Liver (tissue), 9 donors: Measurements from ENCODE around the gene SLC35E3. TPM values are rescaled to one million over a fixed set of nuclear protein-coding genes. Genes with fewer than 3 reads are reported as not detected.

Experiments used
- DNase-seq: peaks from one replicate; pipeline ENCODE4 v3.0.0-alpha.2; 2017; ENCODE audit warnings: low spot score
- H3K27ac ChIP-seq, 2 donors: one replicate each; pipeline ENCODE4 v1.7.0; 2013; ENCODE audit warnings: inconsistent platforms in 2 of 2, low read length in 2 of 2, control low read depth in 1 of 2, low read depth in 1 of 2, mild to moderate bottlenecking in 1 of 2
- H3K27me3 ChIP-seq, 4 donors: one replicate each; pipeline versions ENCODE4 v1.6.1 to v1.7.0; 2013; ENCODE audit warnings: low read length in 3 of 4, inconsistent platforms in 1 of 4, mild to moderate bottlenecking in 1 of 4, moderate library complexity in 1 of 4; ENCODE audit not compliant: control insufficient read depth in 4 of 4, insufficient read depth in 4 of 4
- H3K36me3 ChIP-seq, 4 donors: one replicate each; pipeline versions ENCODE4 v1.6.1 to v1.7.0; 2013; ENCODE audit warnings: low read length in 3 of 4, mild to moderate bottlenecking in 3 of 4, low read depth in 1 of 4, moderate library complexity in 1 of 4; ENCODE audit not compliant: control insufficient read depth in 4 of 4, insufficient read depth in 3 of 4
- H3K4me1 ChIP-seq, 4 donors: one replicate each; pipeline versions ENCODE4 v1.6.1 to v1.7.0; 2013; ENCODE audit warnings: low read length in 3 of 4, mild to moderate bottlenecking in 3 of 4, moderate library complexity in 1 of 4; ENCODE audit not compliant: control insufficient read depth in 4 of 4, insufficient read depth in 4 of 4
- H3K4me3 ChIP-seq, 3 donors: one replicate each; pipeline versions ENCODE4 v1.6.1 to v1.7.0; 2013; ENCODE audit warnings: low read length in 3 of 3, control low read depth in 1 of 3, low read depth in 1 of 3, mild to moderate bottlenecking in 1 of 3
- H3K9ac ChIP-seq, 2 donors: one replicate each; pipeline ENCODE4 v1.7.0; 2013; ENCODE audit warnings: low read length in 2 of 2, mild to moderate bottlenecking in 2 of 2, moderate library complexity in 2 of 2, control low read depth in 1 of 2, low read depth in 1 of 2
- H3K9me3 ChIP-seq, 4 donors: one replicate each; pipeline versions ENCODE4 v1.6.1 to v1.7.0; 2013; ENCODE audit warnings: low read length in 3 of 4; ENCODE audit not compliant: control insufficient read depth in 4 of 4
- CTCF ChIP-seq: fragments of 150-350 bp; IDR thresholded peaks from 2 replicates; pipeline ENCODE4 v1.5.1; 2017; ENCODE audit warnings: improper control_type of control experiment, low read depth, low read length; ENCODE audit not compliant: missing input control
- EGR1 ChIP-seq, 2 donors: IDR thresholded peaks; 2 replicates each; pipeline ENCODE4 v1.6.1; 2016 to 2018; ENCODE audit warnings: antibody characterized with exemption in 2 of 2, low read depth in 2 of 2
- FOXA1 ChIP-seq: IDR thresholded peaks from 2 replicates; pipeline ENCODE4 v1.6.1; 2016; ENCODE audit warnings: antibody characterized with exemption
- FOXA2 ChIP-seq: IDR thresholded peaks from 2 replicates; pipeline ENCODE4 v1.6.1; 2016; ENCODE audit warnings: antibody characterized with exemption
- GABPA ChIP-seq, 2 donors: IDR thresholded peaks in 1 of 2; conservative IDR thresholded peaks in 1 of 2; 2 replicates each; pipeline ENCODE4 v1.6.1; 2016; ENCODE audit warnings: antibody characterized with exemption in 2 of 2, mild to moderate bottlenecking in 1 of 2, moderate library complexity in 1 of 2
- HNF4A ChIP-seq, 2 donors: conservative IDR thresholded peaks; 2 replicates each; pipeline ENCODE4 v1.6.1; 2016; ENCODE audit warnings: antibody characterized with exemption in 2 of 2, mild to moderate bottlenecking in 2 of 2
- HNF4G ChIP-seq: IDR thresholded peaks from 2 replicates; pipeline ENCODE4 v1.6.1; 2016; ENCODE audit warnings: antibody characterized with exemption
- MAX ChIP-seq: IDR thresholded peaks from 2 replicates; pipeline ENCODE4 v1.6.1; 2016; ENCODE audit warnings: antibody characterized with exemption
- NR2F2 ChIP-seq: IDR thresholded peaks from 2 replicates; pipeline ENCODE4 v1.6.1; 2016; ENCODE audit warnings: antibody characterized with exemption
- RAD21 ChIP-seq, 2 donors: IDR thresholded peaks; 2 replicates each; pipeline ENCODE4 v1.6.1; 2016; ENCODE audit warnings: antibody characterized with exemption in 2 of 2, mild to moderate bottlenecking in 2 of 2
- REST ChIP-seq: IDR thresholded peaks from 2 replicates; pipeline ENCODE4 v1.6.1; 2016; ENCODE audit warnings: antibody characterized with exemption, mild to moderate bottlenecking
- RXRA ChIP-seq, 2 donors: IDR thresholded peaks; 2 replicates each; pipeline ENCODE4 v1.6.1; 2017 to 2018; ENCODE audit warnings: antibody characterized with exemption in 2 of 2, mild to moderate bottlenecking in 1 of 2
- SP1 ChIP-seq: IDR thresholded peaks from 2 replicates; pipeline ENCODE4 v1.6.1; 2018; ENCODE audit warnings: antibody characterized with exemption, mild to moderate bottlenecking
- YY1 ChIP-seq: IDR thresholded peaks from 2 replicates; pipeline ENCODE4 v1.6.1; 2016; ENCODE audit warnings: antibody characterized with exemption, mild to moderate bottlenecking
- ZBTB33 ChIP-seq: IDR thresholded peaks from 2 replicates; pipeline ENCODE4 v1.6.1; 2016; ENCODE audit warnings: antibody characterized with exemption
- WGBS: extraction: QIAGEN DNeasy Blood & Tissue Kit; methylation state at CpG from one replicate; pipeline ENCODE4 v1.1.7; 2013; 5-methylcytosine and 5-hydroxymethylcytosine counted together
- polyA plus RNA-seq, 2 donors: library from polyadenylated mRNA; stranded (reverse) in 1 of 2; unstranded in 1 of 2; fragments of 200-250 nt in 1 of 2; fragments of >200 nt in 1 of 2; fragmentation: Nextera tagmentation in 1 of 2; extraction: Ambion mirVana in 1 of 2; gene quantifications; one replicate each; pipeline versions ENCODE4 v1.2.1 to v1.2.3, GENCODE V29; 2013 to 2015
- total RNA-seq, 2 donors: library from RNA; depleted of rRNA; stranded (reverse); fragments of >200 nt; gene quantifications; one replicate each; pipeline ENCODE4 v1.2.3, GENCODE V29; 2014
- TF ChIP-seq, protein P1 (sequence below): IDR thresholded peaks from 2 replicates; pipeline ENCODE4 v1.6.1; 2016; ENCODE audit warnings: antibody characterized with exemption
- donor health status: healthy.
- donor health status: healthy.
- donor health status: healthy.
- donor health status: healthy.
- donor health status: healthy.

The SLC35E3 gene
- total and polyA plus RNA-seq, 4 donors = 2.1 to 6.0 (median 4.6) TPM

GRCh38 chr12:68803948-68804656 is 58.1 kb downstream of the SLC35E3 start:
- Histone ChIP-seq H3K9ac (no peak overlapping the region), H3K4me1 (peaks cover 0 to 11% (median 2%) of the 10 kb centered on the region in 4 donors), H3K27me3 (no peaks in the 10 kb centered on the region), H3K36me3 (no peaks in the 10 kb centered on the region), H3K4me3 (no peak overlapping the region), H3K9me3 (no peaks in the 10 kb centered on the region), H3K27ac (peak overlapping the region; percentile 50 to 86)
- no peak for TF ChIP-seq GABPA (IDR thresholded peaks at IDR 0.05 in 1 of 2, conservative IDR thresholded peaks at IDR 0.05 in 1 of 2)
- TF ChIP-seq EGR1 (IDR thresholded peaks at IDR 0.05; ENCODE audit: low read depth in 2 of 2) = no peak
- TF ChIP-seq MAX = no peak
- TF ChIP-seq HNF4A (conservative IDR thresholded peaks at IDR 0.05) = no peak
- no peak for TF ChIP-seq RAD21 (IDR thresholded peaks at IDR 0.05)
- TF ChIP-seq FOXA2 = no peak
- no peak for TF ChIP-seq REST
- TF ChIP-seq FOXA1 = no peak
- TF ChIP-seq SP1 = no peak
- DNase-seq = no peak
- WGBS = 82% methylated on average over 5 of the region's 5 CpGs

- 47% methylated on average over 32 of the region's 32 CpGs for WGBS
- Histone ChIP-seq H3K4me3 (peak overlapping the region; percentile 53 to 97 (median 64)), H3K4me1 (peaks cover 0 to 15% (median 4%) of the 10 kb centered on the region in 4 donors), H3K9ac (peak overlapping the region; percentile 78 to 89), H3K27me3 (no peaks in the 10 kb centered on the region), H3K36me3 (peaks cover 0 to 4% (median 2%) of the 10 kb centered on the region in 4 donors), H3K9me3 (no peaks in the 10 kb centered on the region), H3K27ac (peak overlapping the region; percentile 50 to 86)
- DNase-seq = peak; percentile 60
- TF ChIP-seq ZBTB33 (no peak), MAX (peak; percentile 35), FOXA2 (no peak), GABPA (IDR thresholded peaks at IDR 0.05 in 1 of 2, conservative IDR thresholded peaks at IDR 0.05 in 1 of 2) (no peak), REST (peak; percentile 60), RXRA (IDR thresholded peaks at IDR 0.05) (peak; percentile 47 to 79), HNF4A (conservative IDR thresholded peaks at IDR 0.05) (peak; percentile 46 to 74), SP1 (peak; percentile 61), FOXA1 (no peak), CTCF (no peak), EGR1 (IDR thresholded peaks at IDR 0.05; ENCODE audit: low read depth in 2 of 2) (no peak), HNF4G (no peak), YY1 (peak; percentile 81), NR2F2 (no peak), RAD21 (IDR thresholded peaks at IDR 0.05) (no peak)
- TF ChIP-seq, protein P1, sequence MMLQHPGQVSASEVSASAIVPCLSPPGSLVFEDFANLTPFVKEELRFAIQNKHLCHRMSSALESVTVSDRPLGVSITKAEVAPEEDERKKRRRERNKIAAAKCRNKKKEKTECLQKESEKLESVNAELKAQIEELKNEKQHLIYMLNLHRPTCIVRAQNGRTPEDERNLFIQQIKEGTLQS = no peak
Measured at GRCh38 chr12:68804657-68805591, 58.9 kb downstream of the SLC35E3 start.
